Nephron (organoid): ENCODE measurements around the gene RAET1G.

Experiments
- H3K27ac Mint-ChIP-seq, 3 experiments: 2 replicates each; pipeline ENCODE4 v1.8.0; 2020; ENCODE audit warnings: mixed read lengths in 3 of 3, mild to moderate bottlenecking in 2 of 3, moderate library complexity in 1 of 3
- H3K27me3 Mint-ChIP-seq: 2 replicates; pipeline ENCODE4 v1.8.0; 2021; ENCODE audit warnings: low read depth, mild to moderate bottlenecking, moderate library complexity, mixed read lengths
- H3K36me3 Mint-ChIP-seq: 2 replicates; pipeline ENCODE4 v1.8.0; 2020; ENCODE audit warnings: low read depth, mixed read lengths
- H3K4me1 Mint-ChIP-seq: 2 replicates; pipeline ENCODE4 v1.8.0; 2020; ENCODE audit warnings: mixed read lengths
- H3K4me3 Mint-ChIP-seq, 3 experiments: 2 replicates each; pipeline ENCODE4 v1.8.0; 2020; ENCODE audit warnings: mild to moderate bottlenecking in 3 of 3, mixed read lengths in 3 of 3, moderate library complexity in 2 of 3
- H3K9me3 Mint-ChIP-seq: 2 replicates; pipeline ENCODE4 v1.8.0; 2020; ENCODE audit warnings: mixed read lengths
- TF ChIP-seq, protein P1 (sequence below), 3 experiments: fragments of 200-600 bp; sonication (generic); IDR thresholded peaks; one replicate each; pipeline ENCODE4 v1.5.0; 2021; ENCODE audit warnings: antibody characterized with exemption in 3 of 3; ENCODE audit not compliant: unreplicated experiment in 3 of 3

The RAET1G gene

DNA sequence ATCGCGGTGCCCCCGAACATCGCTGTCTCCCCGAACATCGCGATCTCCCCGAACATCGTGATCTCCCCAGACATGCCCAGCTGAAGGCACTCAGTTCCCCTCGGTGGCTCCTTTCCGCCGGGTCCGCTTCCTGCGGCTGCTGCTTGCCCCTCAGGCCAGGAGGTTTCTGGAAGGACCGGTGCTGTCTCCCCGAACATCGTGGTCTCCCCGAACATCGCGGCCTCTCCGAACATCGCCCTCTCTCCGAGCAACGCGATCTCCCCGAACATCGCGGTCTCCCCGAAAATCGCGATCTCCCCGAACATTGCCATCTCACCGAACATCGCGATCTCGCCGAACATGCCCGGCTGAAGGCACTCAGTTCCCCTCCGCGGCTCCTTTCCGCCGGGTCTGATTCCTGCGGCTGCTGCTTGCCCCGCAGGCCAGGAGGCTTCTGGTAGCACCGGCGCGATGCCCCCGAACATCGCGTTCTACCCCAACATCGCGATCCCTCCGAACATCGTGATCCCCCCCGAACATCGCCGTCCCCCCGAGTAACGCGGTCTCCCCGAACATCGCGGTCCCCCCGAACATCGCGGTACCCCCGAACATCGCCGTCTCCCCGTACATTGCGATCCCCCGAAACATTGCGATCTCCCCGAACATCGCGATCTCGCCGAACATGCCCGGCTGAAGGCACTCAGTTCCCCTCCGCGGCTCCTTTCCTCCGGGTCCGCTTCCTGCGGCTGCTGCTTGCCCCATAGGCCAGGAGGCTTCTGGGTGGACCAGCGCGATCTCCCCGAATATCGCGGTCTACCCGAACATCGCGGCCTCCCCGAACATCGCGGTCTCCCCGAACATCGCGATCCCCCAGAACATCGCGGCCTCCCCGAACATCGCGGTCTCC is 41.6 kb upstream of the RAET1G start:
- Mint-ChIP-seq H3K9me3 (no peaks in the 10 kb centered on the region), H3K27me3 (peaks cover 100% of the 10 kb centered on the region), H3K4me3 (peak overlapping the region; percentile 87 to 91 (median 88)), H3K27ac (no peak overlapping the region), H3K36me3 (no peaks in the 10 kb centered on the region), H3K4me1 (peaks cover 22% of the 10 kb centered on the region)
- TF ChIP-seq, protein P1, sequence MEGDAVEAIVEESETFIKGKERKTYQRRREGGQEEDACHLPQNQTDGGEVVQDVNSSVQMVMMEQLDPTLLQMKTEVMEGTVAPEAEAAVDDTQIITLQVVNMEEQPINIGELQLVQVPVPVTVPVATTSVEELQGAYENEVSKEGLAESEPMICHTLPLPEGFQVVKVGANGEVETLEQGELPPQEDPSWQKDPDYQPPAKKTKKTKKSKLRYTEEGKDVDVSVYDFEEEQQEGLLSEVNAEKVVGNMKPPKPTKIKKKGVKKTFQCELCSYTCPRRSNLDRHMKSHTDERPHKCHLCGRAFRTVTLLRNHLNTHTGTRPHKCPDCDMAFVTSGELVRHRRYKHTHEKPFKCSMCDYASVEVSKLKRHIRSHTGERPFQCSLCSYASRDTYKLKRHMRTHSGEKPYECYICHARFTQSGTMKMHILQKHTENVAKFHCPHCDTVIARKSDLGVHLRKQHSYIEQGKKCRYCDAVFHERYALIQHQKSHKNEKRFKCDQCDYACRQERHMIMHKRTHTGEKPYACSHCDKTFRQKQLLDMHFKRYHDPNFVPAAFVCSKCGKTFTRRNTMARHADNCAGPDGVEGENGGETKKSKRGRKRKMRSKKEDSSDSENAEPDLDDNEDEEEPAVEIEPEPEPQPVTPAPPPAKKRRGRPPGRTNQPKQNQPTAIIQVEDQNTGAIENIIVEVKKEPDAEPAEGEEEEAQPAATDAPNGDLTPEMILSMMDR (IDR thresholded peaks at IDR 0.05; ENCODE audit: unreplicated experiment in 3 of 3) = no peak

DNA sequence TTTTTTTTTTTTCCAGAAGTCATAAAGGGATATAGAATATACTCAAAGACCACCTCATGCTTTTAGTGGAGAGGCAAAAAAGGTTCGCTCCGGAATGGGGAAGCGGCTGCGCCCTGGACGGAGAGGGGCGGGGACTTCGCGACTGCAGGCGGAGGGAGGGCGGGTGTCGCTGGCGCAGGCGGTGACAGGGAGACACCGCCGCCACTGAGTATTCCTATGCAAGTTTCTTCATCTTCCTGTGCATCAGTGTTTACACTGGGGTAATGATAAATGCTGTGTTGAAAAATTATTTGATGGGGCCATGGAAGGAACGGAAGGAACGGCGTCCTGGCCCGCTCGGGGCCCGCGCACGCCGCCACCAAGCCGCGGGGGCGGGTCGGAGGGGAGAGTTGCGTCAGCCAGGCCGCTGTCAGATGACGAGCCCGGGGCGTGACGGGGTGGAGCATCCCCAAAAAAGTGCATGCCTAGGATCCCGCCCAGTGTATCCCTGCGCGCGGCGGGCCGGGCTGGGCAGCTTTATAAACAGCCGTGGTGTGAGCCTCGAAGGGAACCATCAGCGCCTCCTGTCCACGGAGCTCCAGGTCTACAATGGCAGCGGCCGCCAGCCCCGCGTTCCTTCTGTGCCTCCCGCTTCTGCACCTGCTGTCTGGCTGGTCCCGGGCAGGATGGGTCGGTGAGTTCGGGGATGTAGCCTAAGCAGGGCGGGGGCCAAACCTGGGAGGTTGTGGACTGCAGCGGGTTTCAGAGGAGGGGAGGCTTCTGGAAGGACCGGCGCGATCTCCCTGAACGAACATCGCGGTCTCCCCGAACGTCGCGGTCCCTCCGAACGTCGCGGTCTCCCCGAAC is 40.8 kb upstream of the RAET1G start, which contains the start of gene ULBP1:
ULBP1 (plus strand) TSS at position 482 of the 846 bp plus-strand sequence; CDS start at position 589, 107 bp downstream.
- Mint-ChIP-seq H3K4me3 (peak within 1 kb of the TSS; percentile 87 to 91 (median 88)), H3K27me3 (peaks cover 100% of the 10 kb centered on the region), H3K36me3 (no peaks in the 10 kb centered on the region), H3K9me3 (no peaks in the 10 kb centered on the region), H3K4me1 (peaks cover 22% of the 10 kb centered on the region), H3K27ac (no peak within 1 kb of the TSS)
- TF ChIP-seq, protein P1 (IDR thresholded peaks at IDR 0.05; ENCODE audit: unreplicated experiment in 3 of 3) = no peak

DNA sequence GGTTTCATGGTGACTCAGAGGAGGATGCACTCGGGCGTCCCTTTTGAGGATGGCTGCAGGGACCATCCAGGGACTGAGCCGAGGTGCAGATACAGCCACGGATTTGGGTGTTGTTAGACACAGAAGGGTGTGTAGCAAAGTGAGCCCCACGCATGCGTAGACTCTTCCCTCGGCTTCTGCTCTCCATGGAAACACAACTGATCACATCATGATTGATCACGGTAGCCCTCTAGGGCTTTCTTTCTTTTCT is 40.2 kb upstream of the RAET1G start:
- Mint-ChIP-seq H3K9me3 (no peaks in the 10 kb centered on the region), H3K27ac (no peak overlapping the region), H3K4me1 (peaks cover 22% of the 10 kb centered on the region), H3K27me3 (peaks cover 100% of the 10 kb centered on the region), H3K36me3 (no peaks in the 10 kb centered on the region), H3K4me3 (peak overlapping the region; percentile 87 to 91 (median 88))
- TF ChIP-seq, protein P1 (IDR thresholded peaks at IDR 0.05; ENCODE audit: unreplicated experiment in 3 of 3) = no peak

DNA sequence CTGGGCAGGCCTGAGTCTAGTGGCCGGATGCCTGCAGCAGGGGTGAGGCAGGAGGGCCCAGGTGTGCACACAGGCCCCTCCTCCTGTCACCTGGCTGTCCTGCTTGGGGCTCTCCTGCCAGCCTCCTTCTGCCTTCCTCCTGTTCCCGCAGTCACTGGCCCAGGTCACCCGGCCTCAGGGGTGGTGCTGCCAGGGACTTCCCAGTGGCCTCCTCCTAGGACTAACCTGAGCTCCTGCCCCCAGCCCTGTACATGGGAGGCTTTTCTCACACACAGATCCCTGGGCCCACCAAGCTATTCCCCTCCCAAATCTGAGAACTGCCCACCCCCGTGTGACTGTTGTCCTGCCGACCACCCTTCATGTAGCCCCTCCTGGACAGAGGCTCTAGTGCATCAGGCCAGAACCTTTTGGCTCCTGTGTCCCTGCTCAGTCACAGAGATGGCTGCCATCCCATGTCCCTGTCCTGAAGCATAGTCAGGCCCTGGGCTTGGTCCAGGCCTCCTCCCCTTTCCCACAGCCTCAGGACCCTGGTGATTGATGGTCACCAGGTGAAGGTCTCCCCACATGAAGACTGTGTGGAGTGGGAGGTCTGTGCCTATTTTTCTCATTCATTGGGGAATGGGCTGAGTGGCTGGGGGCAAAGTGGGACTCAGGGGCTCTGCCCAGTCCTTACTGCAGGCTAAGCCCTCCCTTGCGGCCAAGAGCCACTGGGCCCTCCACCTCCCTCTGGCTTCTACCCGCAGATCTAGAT is 39.7 kb upstream of the RAET1G start:
- Mint-ChIP-seq H3K4me1 (peaks cover 22% of the 10 kb centered on the region), H3K27ac (no peak overlapping the region), H3K9me3 (no peaks in the 10 kb centered on the region), H3K36me3 (no peaks in the 10 kb centered on the region), H3K27me3 (peaks cover 100% of the 10 kb centered on the region), H3K4me3 (peak overlapping the region; percentile 87 to 91 (median 88))
- TF ChIP-seq, protein P1 (IDR thresholded peaks at IDR 0.05; ENCODE audit: unreplicated experiment in 3 of 3) = no peak

DNA sequence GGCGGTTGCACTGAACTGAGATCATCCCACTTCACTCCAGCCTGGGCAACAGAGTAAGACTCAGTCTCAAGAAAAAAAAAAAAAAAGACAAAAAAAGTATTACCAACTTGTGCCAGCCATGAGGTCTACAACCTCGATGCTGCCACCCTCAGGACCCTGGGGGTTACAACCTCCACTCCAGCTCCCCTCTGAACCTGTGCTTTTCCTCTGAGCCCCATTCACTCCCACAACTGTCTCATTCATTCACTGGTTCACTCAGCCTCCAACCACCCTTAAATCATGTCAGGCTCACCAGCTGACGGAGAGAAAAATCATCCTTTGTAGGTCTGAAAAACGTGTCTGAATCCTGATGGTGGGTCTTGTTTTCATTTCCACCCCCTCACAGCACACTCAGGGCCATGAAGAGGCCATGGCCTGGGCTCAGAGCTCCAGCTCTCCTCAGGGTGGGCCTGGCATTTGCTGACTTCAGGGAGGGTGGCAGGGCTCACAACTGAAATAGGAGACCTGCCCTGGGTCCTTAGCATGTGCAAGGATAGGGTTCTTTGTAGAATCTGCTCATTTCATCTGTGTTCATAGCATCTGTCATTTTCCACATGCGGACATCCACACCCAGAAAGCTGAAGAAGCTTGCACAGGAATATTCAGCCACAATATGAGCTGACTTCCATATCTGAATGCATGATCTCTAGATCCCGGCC is 39.0 kb upstream of the RAET1G start:
- TF ChIP-seq, protein P1 (IDR thresholded peaks at IDR 0.05; ENCODE audit: unreplicated experiment in 3 of 3) = no peak
- Mint-ChIP-seq H3K4me1 (peaks cover 22% of the 10 kb centered on the region), H3K4me3 (peak overlapping the region in 1 of 3 experiments; percentile 15), H3K36me3 (no peaks in the 10 kb centered on the region), H3K27ac (no peak overlapping the region), H3K27me3 (peaks cover 100% of the 10 kb centered on the region), H3K9me3 (no peaks in the 10 kb centered on the region)
